Endometrial microvascular endothelial cells (primary cell): Measurements from ENCODE around the gene BICD2. TPM values are rescaled to one million over a fixed set of nuclear protein-coding genes. Genes with fewer than 3 reads are reported as not detected.

Experiments used
- in situ Hi-C: cut with HindIII; loops from 2 replicates; pipeline ENCODE4 v1.10.0; 2017; ENCODE audit warnings: low sequenced_read_pairs, low pct_unique_long_range_greater_than_20kb; ENCODE audit errors: inconsistent ontology term
- total RNA-seq: library from RNA; depleted of rRNA; stranded (reverse); fragments of >200 nt; gene quantifications from one replicate; pipeline ENCODE4 v1.2.3, GENCODE V29; 2015; ENCODE audit errors: inconsistent ontology term

The BICD2 gene
- total RNA-seq, 1 donor from 2014 or later: 43.1 TPM

DNA sequence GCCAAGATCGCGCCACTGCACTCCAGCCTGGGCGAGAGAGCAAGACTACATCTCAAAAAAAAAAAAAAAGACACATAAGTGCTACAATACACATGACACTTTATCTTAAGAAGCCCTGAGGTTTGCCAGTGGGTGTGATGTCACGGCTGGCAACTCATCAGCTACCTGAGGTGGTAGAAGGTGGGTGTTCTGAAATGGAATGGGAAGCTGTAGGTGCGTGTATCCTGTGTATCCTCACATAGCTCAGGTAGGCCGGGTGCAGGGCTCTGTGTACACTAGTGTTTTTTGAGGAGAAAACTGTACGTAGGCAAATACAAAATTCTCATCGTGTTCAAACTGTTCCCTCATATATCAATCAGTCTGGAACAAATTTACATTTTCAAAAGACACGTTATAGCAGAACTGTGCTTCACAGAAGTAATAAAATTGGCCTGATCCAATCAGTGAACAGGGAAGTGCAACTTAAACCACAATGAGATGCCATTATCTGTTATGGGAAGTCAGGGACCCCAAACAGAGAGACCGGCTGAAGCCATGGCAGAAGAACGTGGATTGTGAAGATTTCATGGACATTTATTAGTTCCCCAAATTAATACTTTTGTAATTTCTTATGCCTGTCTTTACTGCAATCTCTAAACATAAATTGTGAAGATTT lies 10.4 kb downstream of the BICD2 start:
- in situ Hi-C loops: no loop called here

DNA sequence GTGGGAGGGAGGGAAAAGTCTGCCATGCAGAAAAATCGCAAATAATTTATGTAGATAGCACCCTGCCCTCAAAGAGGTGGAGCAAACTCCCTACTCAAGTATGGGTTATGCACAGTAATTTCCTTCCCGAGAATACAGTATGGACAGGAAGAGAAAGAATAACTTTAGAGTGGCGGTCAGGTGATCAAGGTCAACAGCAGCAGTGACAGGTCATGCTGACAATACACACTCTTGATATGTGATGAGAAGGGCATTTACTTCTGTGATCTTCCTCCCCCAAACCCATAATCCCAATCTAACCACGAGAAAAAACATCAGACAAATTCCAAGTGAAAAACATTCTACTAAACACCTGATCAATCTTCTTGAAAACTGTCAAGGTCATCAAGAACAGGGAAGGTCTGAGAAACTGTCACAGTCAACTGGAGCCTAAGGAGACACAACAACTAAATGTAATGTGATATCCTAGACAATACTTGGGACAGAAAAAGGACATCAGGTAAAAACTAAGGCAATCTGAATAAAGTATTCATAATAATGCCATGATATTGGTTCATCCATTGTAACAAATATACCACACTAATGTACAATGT lies 11.7 kb downstream of the BICD2 start:
- in situ Hi-C loops: no loop called here

DNA sequence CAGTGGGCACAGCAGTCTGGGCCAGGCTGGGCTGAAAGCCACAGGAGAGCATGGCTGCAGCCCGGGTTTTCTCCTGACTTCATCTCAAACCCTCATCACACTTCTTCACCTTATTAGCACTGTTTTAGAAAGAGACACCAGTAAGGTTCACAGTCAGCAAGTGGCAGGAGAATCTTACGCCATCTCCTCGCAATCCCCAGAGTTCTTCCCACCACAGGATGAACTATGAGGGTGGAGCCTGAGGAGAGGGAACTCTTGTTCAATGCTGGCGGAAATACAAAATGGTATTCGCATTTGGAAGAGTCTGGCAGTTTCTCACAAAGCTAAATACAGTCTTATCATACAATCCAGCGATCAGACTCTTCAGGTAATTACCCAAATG lies 14.7 kb downstream of the BICD2 start:
- in situ Hi-C loops: no loop called here

DNA sequence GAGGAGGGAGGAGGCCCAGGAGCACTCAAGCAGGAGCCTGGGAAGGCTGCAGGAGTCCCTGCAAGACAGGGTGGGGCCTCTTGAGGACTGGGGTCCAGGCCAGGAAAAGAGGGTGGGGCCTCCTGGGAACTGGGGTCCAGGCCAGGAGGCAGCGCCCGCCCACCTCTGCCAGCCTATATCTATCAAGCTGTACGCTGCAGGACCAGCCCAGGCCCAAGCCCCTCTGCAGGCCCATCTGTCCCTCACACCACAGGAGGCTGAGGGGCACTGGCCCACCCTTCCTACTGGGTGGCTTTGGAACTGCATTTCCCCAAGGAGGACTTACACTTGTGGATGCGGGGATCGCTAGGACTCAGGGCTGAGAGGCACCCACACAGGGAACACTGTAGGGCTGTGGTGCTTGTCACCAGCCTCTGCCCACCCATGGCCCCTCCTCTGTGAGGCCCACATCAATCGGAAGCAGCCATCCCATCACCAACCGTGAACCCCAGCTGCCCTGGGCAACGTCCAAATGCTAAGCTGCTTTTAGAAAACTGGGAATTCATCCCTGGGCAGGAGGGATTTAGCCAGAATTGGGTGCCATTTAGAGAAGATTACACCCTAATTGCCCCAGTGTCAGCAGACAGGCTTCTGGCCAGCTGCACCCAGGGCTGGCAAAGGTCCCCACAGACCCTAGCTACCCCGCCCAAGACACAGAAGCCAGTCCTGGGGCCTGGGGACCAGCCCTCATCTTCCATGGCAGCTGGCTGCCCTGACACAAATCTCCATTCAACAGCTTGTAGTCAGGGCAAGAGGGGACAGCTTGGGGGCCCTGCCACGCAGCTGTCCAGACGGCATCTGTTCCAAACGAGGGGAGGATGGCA lies 15.3 kb downstream of the BICD2 start:
- in situ Hi-C loops: no loop called here

DNA sequence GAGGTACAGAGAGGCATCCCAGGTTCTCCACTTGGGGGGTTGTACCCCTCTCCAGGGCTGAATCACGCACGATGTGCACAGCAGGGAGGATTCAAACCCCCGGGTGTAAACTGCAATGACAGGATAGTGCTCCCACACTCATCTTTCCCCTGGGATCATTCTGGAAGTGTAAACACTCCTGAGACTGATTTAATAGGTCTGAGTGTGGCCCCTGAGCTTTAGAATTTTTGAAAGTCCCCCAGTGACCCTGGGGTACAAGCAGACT lies 16.5 kb downstream of the BICD2 start:
- in situ Hi-C loops: no loop called here

DNA sequence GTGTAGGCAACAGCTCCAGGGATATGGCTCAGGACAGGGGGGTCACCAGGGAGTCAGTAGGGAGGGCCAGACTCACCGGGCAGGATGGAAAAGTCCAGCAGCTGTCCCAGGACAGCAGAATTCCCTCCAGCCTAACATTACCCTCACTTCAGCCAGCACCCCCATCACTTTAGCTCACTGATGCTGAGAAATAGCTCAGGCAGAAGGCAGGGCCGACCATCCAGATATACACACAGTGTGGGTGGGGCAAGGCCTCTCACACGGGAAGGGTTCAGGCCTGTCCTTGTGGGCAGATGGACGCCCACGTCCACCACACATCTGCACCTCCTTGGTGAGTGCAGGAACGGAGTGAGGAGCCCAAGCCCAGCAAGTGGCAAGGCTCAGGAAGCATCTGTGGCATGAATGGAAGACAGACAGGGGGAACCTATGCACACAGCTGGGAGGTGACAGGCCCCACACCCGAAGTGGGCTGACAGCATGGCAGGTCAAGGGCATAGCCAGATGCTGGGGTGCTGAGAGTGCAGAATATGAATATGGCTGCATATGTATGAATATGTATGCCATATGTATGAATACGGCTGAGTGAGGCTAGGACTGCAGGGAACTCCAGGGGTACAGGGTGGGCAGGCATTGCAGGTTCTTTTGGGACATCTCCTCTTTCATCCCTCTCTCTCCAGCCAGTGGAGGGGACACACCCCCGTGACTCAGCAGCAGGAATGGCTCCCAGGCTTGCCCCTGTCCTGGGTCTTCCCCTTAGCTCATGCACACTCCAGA lies 17.0 kb downstream of the BICD2 start:
- in situ Hi-C loops: no loop called here

DNA sequence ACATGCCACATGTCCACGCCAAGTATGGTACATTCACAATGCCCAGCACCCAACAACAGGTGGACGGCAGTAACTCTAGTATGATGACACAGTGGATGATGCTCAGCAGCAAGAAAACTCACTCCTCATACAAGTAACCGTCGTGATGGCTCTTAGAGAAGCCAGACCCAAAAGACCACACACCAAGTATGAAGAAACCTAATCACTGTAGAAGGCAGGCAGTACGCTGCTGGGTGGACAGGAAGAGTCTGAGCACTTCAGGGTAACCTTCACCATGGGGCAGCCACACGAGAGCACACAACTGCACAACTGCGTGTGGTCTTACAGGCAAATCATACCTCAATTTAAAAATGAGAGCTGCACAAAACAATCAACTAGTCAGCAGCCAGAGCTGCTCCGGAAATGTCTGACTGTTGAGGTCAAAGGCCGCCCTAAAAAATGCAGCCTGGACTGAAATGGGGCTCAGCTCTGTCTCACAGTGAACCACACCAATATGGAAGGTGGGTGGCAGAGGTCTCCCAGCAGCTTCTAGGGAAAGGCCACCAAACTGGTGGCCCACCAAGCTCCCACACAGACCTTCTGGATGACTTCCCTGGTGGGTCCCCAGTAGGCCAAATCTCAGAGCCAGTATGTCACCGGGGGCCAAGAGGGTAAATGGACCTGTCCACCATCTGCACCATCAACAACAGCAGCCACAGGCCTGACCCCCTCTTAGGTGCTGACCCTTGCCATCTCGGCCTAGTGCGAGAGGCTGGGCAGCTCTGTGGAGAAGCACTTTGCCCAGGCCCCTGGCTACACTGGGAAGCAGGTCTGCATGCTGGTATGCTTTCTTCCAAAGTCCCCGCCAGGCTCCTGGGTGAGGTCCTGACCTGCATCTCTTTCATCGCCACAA lies 17.8 kb downstream of the BICD2 start:
- in situ Hi-C loops: no loop called here

DNA sequence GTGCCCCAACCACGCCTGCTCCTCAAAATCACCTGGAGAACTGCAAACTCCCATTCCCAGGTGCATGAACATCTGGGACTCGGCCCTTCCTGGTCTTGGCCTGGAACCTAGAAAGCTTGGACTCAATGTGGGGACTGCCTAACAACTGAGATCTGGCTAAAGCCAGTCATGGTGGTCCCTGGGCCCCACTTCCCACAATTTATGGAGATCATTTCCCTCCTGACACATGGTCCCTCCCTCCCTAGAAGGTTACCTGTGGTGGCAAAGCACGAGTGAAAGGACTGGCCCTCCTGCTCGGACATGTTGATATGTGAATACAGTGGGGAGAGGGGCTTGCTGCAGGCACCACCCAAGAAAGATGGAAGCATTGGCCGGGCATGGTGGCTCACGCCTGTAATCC lies 18.8 kb downstream of the BICD2 start:
- in situ Hi-C loops: no loop called here

DNA sequence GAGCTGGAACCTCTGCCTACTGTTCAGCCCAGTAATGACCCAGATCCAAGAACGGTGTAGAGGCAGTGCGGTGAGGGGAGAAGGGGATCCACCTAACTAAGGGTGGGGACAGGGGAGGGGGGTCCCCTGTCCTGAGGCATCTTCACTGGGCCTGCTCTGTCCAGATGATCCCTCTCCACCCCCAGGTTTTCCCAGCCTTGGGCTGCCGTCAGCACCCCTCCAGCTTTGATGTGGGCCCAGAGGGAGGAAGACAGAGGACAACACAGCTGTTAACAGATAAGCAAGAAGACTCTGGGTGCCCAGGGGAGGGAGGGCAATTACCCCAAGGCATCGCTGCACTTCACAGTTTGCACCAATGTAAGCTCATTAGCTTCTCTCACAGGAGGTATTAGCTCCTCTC lies 19.3 kb downstream of the BICD2 start:
- in situ Hi-C loops: no loop called here

DNA sequence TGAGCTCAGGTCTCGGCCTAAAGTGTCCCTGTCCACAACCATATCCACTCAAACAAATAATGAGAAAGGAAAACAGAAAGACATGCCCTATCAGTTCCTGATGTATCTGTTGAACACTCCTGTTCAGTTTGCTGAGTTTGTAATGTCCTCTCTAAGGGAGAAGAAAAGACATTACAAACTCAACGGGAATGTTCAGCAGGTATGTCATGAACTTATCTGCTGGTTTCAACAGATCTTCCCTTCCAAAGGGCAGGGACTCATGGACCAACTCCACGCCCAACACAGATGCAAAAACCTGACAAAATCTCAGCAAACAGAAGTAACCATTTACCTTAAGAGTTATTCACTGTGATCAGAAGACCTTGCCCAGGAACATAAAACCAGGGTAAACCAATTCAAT lies 23.7 kb downstream of the BICD2 start:
- in situ Hi-C loops: no loop called here

DNA sequence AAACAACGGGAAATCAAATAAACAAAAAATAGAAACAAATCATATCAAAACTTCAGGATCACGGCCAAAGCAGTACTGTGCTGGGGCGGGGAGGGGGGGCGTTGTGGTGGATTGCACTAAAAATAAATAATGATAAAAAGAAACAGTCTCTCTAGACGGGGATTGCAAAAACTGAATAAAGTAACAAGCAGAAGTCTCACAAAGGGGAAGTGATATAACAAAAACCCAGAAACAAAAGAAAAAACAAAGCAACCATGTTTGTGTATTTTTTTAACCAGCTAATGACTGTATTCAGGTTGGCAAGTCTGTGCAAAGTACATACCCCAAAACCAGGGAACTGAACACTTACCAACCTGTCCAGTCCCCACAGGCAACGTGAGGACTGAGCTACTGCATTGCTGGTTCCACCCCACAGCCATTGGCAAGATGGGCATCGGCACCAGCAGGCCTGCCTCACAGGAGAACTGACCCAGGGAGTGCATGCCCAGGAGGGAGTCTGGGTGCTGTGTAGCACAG lies 24.1 kb downstream of the BICD2 start:
- in situ Hi-C loops: no loop called here

DNA sequence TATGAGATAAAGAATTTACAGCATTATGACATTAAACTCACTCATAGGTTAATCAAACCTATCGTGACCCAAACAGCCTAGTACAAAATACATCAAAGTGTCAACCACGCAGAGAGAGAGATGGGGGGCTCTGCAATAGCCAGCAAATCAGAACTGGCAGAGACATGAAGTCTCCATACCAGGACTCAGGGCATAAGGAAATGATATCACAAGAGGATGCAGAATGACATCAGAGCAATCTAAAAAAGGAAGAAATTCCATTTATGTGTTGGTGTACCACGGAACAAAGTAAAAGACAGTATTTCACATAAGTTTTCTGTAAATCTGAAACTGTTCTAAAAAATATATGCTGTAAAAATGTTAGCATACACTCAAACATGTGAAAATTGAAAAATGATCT lies 24.6 kb downstream of the BICD2 start:
- in situ Hi-C loops: no loop called here

DNA sequence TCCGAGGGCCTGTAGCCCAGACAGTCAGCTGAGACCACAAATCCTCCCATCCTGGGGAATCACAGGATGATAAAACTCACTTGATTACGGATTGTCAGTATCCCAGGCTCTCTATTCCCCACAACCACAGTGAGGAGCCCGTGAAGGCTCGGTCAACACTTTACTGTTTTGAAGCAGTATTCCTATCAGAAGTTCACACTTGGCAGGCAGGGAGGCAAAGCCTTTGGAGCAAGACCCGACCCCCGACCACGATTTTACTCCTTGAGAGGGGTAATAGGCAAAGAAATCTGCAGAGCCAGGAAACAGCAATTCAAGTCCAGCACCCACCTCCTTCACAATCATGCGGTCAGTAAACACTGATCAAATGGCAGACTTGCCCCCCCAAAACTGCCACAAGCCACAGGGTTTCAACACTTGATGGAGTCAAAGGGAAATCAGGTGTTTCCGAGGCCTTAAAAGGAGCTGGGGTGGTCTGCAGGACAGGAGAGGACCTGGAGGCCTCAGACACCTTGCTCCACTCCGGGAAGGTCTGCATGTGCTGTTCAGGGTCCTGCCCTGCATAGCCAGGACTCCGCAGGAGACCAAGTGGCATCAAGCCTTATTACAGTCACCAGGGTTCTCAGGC lies 25.2 kb downstream of the BICD2 start:
- in situ Hi-C loops: no loop called here

DNA sequence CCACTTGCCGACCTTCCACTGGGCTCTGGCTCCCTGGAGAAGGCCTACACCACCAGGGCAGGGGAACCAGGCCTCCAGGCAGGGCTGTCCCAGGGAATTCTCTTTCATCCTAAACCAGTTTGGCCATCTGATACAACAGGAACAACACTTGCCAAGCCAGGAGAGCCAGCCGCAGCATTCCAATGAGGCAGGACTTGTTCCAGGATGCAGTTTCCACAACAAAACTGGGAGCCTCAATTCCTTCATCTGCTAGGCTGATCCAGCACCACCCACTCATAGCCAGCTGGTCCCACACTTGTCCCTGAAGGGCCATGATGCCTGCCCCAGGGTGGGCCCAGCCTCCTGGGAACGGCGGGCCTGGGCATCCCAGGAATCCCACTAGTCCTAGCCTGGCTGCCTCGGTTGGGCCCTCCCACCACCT lies 26.0 kb downstream of the BICD2 start:
- in situ Hi-C loops: no loop called here

DNA sequence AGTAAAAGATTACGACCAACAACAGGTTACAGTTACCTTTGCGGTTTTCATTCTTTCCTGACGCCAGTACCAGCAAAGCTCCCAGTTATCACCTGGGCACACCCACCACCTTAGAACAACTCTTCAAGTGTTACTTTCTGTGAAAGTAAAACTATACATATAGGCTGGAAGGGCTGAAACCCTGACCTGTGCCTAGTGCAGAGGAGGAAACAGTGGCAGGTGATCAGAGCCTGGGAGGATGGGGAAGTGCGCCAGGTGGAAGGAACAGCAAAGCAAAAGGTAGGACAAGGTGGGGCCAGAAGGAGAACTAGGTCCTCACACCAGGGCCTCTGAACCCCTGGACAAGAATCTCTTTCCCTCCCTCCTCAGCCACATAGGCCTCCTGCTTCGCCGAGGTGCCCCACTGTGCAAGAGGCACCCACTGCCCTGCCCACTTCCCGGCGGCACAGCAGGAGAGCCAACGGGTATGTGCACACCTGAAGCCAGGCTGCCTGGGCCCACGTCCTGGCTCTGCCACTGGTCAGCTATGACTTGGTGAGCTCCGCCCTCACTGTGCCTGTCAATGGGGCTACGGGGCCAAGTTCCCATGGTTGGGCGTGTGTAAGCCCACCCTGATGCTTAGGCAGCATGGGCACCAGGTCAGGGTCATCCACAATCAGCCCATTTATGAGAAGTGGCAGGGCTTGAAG lies 26.9 kb downstream of the BICD2 start:
- in situ Hi-C loops: no loop called here

DNA sequence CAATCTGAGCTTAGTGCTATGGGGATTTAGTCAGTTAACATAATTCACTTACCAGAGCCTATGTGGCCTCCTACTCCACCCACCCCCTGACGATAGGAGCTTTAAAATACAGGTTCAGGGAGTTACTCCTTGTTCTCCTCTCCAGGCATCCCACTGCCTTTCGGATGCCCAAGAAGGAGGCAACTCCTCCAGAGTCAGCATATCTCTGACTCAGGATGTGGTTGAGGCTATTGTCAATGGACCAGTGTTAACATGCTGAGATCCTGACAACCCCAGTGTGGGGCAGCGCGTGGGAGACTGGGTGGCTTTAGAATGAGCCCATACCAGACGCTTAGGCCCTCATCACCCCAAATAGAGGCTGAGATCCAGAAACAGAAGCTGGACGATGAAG lies 27.4 kb downstream of the BICD2 start:
- in situ Hi-C loops: no loop called here

DNA sequence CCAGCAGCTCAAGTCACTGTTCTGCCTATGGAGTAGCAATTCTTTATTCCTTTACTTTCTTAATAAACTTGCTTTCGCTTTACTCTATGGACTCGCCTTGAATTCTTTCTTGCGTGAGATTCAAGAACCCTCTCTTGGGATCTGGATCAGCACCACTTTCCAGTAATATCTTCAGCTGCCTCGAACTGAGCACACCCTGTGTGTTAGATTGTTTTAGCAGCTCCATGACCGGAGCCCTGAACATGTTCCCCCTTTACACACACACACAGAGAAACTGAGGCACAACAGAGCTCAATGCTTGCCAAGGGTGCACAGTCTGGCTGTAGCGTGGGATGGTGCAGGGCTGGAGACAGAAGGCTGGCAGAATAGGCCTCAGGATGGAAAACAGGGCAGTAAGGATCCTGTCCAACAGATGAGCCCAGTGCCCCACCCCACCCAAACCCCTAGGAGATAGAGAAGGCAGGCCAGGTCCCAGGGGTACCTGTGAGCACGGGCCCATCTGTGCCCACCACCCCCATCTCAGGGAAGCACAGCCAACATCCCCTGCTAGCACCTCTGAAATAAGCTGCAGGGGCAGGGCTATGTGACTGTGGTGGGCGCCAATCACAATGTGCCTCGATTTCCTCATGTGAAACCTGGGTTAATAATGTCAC lies 27.9 kb downstream of the BICD2 start:
- in situ Hi-C loops: no loop called here
